GM12878 (cell line): Measurements from ENCODE around the gene INHBE. TPM values are rescaled to one million over a fixed set of nuclear protein-coding genes. Genes with fewer than 3 reads are reported as not detected.
"Not testable (repeated sequence)": the region's sequence is repeated elsewhere in the genome, so short reads cannot be mapped to it uniquely, and the experiment has no call there.

ENCODE experiments used
- ATAC-seq: fragments of 200-7000 bp; cut with Tn5 transposase; 3 replicates; pipeline ENCODE4 v1.9.1; 2020; ENCODE audit warnings: mild to moderate bottlenecking, moderate library complexity
- BruUV-seq: library from RNA; stranded (reverse); fragments of 400-500 nt; replicated peaks from 2 replicates; lab custom pipeline; 2021; lab: Mats Ljungman, UMichigan
- CTCF ChIA-PET: fragments of 300-600 bp; sonication (Branson Sonifier 250); formaldehyde crosslinking; extraction: SDS; loops from one replicate; lab custom pipeline; 2021; ENCODE audit warnings: inconsistent platforms; lab: Yijun Ruan, JAX
- POLR2A ChIA-PET: fragments of 350-600 bp; formaldehyde crosslinking; extraction: SDS; loops from one replicate; lab custom pipeline; 2021; ENCODE audit warnings: inconsistent platforms; lab: Charles Lee
- RAD21 ChIA-PET: fragments of 300-600 bp; sonication (Branson Sonifier 250); formaldehyde crosslinking; loops from one replicate; lab custom pipeline; 2023; ENCODE audit warnings: antibody characterized with exemption; ENCODE audit not compliant: unreplicated experiment; lab: Charles Lee
- SMC1A ChIA-PET: fragments of 300-600 bp; sonication (Branson Sonifier 250); formaldehyde crosslinking; loops from one replicate; lab custom pipeline; 2023; ENCODE audit not compliant: unreplicated experiment, uncharacterized antibody; lab: Charles Lee
- DNase-seq: peaks from one replicate; pipeline ENCODE4 v3.0.0-alpha.2; 2011; ENCODE audit warnings: low read depth, low spot score
- FAIRE-seq: peaks from 3 replicates; lab custom pipeline; 2011; peaks lifted over from hg19 to GRCh38; lab: Jason Lieb, UNC
- H2AFZ ChIP-seq: 2 replicates; pipeline ENCODE4 v1.6.0; 2011; ENCODE audit warnings: low read depth, low read length, control low read depth; ENCODE audit not compliant: control insufficient read depth
- H3K27ac ChIP-seq: 2 replicates; pipeline ENCODE4 v1.5.1; 2011; ENCODE audit warnings: control low read depth; ENCODE audit not compliant: control insufficient read depth, insufficient read depth
- H3K27me3 ChIP-seq, 2 experiments: replicated peaks in 1 of 2; 2 replicates each; pipeline versions ENCODE4 v1.6.0 to v1.6.1; 2011; ENCODE audit warnings: low read length in 1 of 2; ENCODE audit not compliant: control insufficient read depth in 2 of 2, insufficient read depth in 2 of 2
- H3K36me3 ChIP-seq, 2 experiments: 2 replicates each; pipeline ENCODE4 v1.5.1; 2011; ENCODE audit warnings: low read length in 1 of 2; ENCODE audit not compliant: control insufficient read depth in 2 of 2, insufficient read depth in 2 of 2
- H3K4me1 ChIP-seq: 2 replicates; pipeline ENCODE4 v1.6.1; 2011; ENCODE audit warnings: mild to moderate bottlenecking, low read length, moderate library complexity, mixed read lengths; ENCODE audit not compliant: control insufficient read depth, insufficient read depth
- H3K4me2 ChIP-seq: 2 replicates; pipeline ENCODE4 v1.6.0; 2011; ENCODE audit warnings: control low read depth; ENCODE audit not compliant: control insufficient read depth, insufficient read depth
- H3K4me3 ChIP-seq: fragments of 200-600 bp; sonication (generic); 2 replicates; pipeline ENCODE4 v1.5.1; 2016
- H3K79me2 ChIP-seq: 2 replicates; pipeline ENCODE4 v1.6.0; 2011; ENCODE audit warnings: low read length; ENCODE audit not compliant: control insufficient read depth, insufficient read depth
- H3K9ac ChIP-seq: 2 replicates; pipeline ENCODE4 v1.8.0; 2011; ENCODE audit warnings: low read length, control low read depth, mixed read lengths; ENCODE audit not compliant: control insufficient read depth, insufficient read depth
- H3K9me3 ChIP-seq: replicated peaks from 3 replicates; pipeline ENCODE4 v1.5.1; 2011; ENCODE audit warnings: mild to moderate bottlenecking, low read length; ENCODE audit not compliant: control insufficient read depth, insufficient read depth
- H4K20me1 ChIP-seq: 2 replicates; pipeline ENCODE4 v1.6.0; 2011; ENCODE audit not compliant: control insufficient read depth, insufficient read depth
- HDAC6 ChIP-seq: fragments of 200-600 bp; sonication (generic); IDR thresholded peaks from one replicate; pipeline ENCODE4 v1.8.0; 2017; ENCODE audit warnings: antibody characterized with exemption; ENCODE audit not compliant: unreplicated experiment
- NFIC ChIP-seq: IDR thresholded peaks from 2 replicates; pipeline ENCODE4 v1.6.1; 2012; ENCODE audit warnings: low read depth, mild to moderate bottlenecking, inconsistent platforms, low read length, moderate library complexity
- ZNF622 ChIP-seq: fragments of 450-650 bp; IDR thresholded peaks from 2 replicates; pipeline ENCODE4 v1.6.1; 2017; ENCODE audit warnings: mild to moderate bottlenecking, inconsistent platforms
- ZZZ3 ChIP-seq: IDR thresholded peaks from 2 replicates; pipeline ENCODE4 v1.6.1; 2011; ENCODE audit warnings: low read depth; ENCODE audit not compliant: control insufficient read depth, insufficient read length
- WGBS: methylation state at CpG from one replicate; pipeline ENCODE4 v1.1.6; 2016; ENCODE audit warnings: low lambda C conversion rate; ENCODE audit not compliant: insufficient replicate concordance, insufficient coverage; ENCODE audit errors: missing lambda C conversion rate; 5-methylcytosine and 5-hydroxymethylcytosine counted together
- in situ Hi-C: fragments of 300-500 bp; cut with MboI; formaldehyde crosslinking; loops from 9 replicates; pipeline ENCODE4 v1.14.3; 2018; ENCODE audit warnings: mixed read lengths
- intact Hi-C: fragments of 100-400 bp; cut with micrococcal nuclease; formaldehyde crosslinking; loops from one replicate; pipeline ENCODE4 v1.14.2; 2022; ENCODE audit not compliant: unreplicated experiment
- polyA plus RNA-seq, 11 experiments: library from polyadenylated mRNA; depleted of rRNA in 4 of 11; unstranded in 6 of 11; stranded (reverse) in 5 of 11; fragments of >200 nt; fragmentation: Nextera tagmentation in 4 of 11; fragmentation: Illumina TruSeq in 1 of 11; extraction: Ambion mirVana in 4 of 11; extraction: Trizol in 1 of 11; gene quantifications; 1 replicate in 1 of 11; 2 replicates in 10 of 11; pipeline versions ENCODE4 v1.2.1 to v1.2.3, GENCODE V29; 2011 to 2016; ENCODE audit warnings: inconsistent platforms in 2 of 11, missing spikeins in 2 of 11, low read depth in 1 of 11
- total RNA-seq, 4 experiments: library from RNA; depleted of rRNA in 3 of 4; stranded (reverse); fragments of >200 nt in 3 of 4; fragmentation: Illumina TruSeq in 1 of 4; extraction: Trizol in 1 of 4; gene quantifications; 2 replicates each; pipeline versions ENCODE4 v1.2.1 to v1.2.3, GENCODE V29; 2013 to 2021
- TF ChIP-seq, protein P1 (sequence below), 3 experiments: IDR thresholded peaks in 2 of 3; conservative IDR thresholded peaks in 1 of 3; 2 replicates each; pipeline ENCODE4 v1.5.1; 2011; ENCODE audit warnings: low read depth in 3 of 3, low read length in 3 of 3, mild to moderate bottlenecking in 3 of 3, control low read depth in 2 of 3, moderate library complexity in 2 of 3, inconsistent platforms in 1 of 3, mixed read lengths in 1 of 3; ENCODE audit not compliant: control insufficient read depth in 2 of 3, insufficient read depth in 1 of 3; ENCODE audit errors: extremely low read depth in 1 of 3
- TF ChIP-seq, protein P2 (sequence below): IDR thresholded peaks from 2 replicates; pipeline ENCODE4 v1.6.1; 2012; ENCODE audit warnings: low read length, inconsistent platforms
- TF ChIP-seq, protein P3 (sequence below): fragments of 450-650 bp; IDR thresholded peaks from 2 replicates; pipeline ENCODE4 v1.6.1; 2014; ENCODE audit warnings: mild to moderate bottlenecking

Gene INHBE
- total and polyA plus RNA-seq, 10 of the 15 experiments (the other 5 are each of a cell fraction or from before 2014, with no cell fraction given): 0.09 to 2.5 (median 0.37) TPM

DNA sequence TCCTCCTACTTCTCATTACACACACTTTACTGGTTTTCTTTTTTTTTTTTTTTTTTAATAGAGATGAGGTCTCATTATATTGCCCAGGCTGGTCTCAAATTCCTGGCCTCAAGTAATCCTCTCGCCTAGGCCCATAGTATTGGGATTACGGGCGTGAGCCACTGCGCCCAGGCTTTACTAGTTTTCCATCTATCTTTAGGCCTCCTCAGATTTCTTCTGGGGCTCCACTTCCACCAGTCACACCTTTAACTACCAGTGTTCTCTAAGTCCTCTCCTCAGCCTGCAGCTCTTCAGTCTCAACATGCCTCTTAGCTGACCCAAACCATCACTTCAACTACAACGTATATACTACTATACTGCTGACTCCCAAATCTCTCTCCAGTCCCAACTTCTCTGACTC, 34.6 kb upstream of the INHBE start (continued):
- TF ChIP-seq, protein P1, sequence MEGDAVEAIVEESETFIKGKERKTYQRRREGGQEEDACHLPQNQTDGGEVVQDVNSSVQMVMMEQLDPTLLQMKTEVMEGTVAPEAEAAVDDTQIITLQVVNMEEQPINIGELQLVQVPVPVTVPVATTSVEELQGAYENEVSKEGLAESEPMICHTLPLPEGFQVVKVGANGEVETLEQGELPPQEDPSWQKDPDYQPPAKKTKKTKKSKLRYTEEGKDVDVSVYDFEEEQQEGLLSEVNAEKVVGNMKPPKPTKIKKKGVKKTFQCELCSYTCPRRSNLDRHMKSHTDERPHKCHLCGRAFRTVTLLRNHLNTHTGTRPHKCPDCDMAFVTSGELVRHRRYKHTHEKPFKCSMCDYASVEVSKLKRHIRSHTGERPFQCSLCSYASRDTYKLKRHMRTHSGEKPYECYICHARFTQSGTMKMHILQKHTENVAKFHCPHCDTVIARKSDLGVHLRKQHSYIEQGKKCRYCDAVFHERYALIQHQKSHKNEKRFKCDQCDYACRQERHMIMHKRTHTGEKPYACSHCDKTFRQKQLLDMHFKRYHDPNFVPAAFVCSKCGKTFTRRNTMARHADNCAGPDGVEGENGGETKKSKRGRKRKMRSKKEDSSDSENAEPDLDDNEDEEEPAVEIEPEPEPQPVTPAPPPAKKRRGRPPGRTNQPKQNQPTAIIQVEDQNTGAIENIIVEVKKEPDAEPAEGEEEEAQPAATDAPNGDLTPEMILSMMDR (IDR thresholded peaks at IDR 0.05 in 2 of 3, conservative IDR thresholded peaks at IDR 0.05 in 1 of 3; ENCODE audit: control insufficient read depth in 2 of 3, extremely low read depth in 1 of 3, insufficient read depth in 1 of 3, low read depth in 3 of 3, low read length in 3 of 3): no peak
- TF ChIP-seq, protein P2, sequence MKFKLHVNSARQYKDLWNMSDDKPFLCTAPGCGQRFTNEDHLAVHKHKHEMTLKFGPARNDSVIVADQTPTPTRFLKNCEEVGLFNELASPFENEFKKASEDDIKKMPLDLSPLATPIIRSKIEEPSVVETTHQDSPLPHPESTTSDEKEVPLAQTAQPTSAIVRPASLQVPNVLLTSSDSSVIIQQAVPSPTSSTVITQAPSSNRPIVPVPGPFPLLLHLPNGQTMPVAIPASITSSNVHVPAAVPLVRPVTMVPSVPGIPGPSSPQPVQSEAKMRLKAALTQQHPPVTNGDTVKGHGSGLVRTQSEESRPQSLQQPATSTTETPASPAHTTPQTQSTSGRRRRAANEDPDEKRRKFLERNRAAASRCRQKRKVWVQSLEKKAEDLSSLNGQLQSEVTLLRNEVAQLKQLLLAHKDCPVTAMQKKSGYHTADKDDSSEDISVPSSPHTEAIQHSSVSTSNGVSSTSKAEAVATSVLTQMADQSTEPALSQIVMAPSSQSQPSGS: no peak
- TF ChIP-seq, protein P3, sequence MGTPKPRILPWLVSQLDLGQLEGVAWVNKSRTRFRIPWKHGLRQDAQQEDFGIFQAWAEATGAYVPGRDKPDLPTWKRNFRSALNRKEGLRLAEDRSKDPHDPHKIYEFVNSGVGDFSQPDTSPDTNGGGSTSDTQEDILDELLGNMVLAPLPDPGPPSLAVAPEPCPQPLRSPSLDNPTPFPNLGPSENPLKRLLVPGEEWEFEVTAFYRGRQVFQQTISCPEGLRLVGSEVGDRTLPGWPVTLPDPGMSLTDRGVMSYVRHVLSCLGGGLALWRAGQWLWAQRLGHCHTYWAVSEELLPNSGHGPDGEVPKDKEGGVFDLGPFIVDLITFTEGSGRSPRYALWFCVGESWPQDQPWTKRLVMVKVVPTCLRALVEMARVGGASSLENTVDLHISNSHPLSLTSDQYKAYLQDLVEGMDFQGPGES: no peak
- TF ChIP-seq ZNF622: no peak
- TF ChIP-seq NFIC: no peak
- no peak for TF ChIP-seq HDAC6
- no peak for TF ChIP-seq ZZZ3

DNA sequence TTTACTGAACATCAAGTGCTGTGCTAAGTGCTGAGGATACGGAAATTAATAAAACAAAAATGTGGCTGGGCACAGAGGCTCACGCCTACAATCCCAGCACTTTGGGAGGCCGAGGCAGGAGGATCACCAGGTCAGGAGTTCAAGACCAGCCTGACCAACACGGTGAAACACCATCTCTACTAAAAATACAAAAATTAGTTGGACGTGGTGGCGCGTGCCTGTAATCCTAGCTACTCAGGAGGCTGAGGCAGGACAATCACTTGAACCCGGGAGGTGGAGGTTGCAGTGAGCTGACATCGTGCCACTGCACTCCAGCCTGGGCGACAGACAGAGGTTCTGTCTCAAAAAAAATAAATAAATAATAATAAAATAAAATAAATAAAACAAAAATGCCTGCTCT, 28.2 kb upstream of the INHBE start:
- H2AFZ ChIP-seq, H3K27me3 ChIP-seq, H3K4me2 ChIP-seq, H3K27ac ChIP-seq, FAIRE-seq, H3K9ac ChIP-seq, BruUV-seq, H3K36me3 ChIP-seq, H4K20me1 ChIP-seq, H3K4me3 ChIP-seq, intact Hi-C loops, ATAC-seq, in situ Hi-C loops, H3K9me3 ChIP-seq, H3K4me1 ChIP-seq, DNase-seq: not testable (repeated sequence)
- POLR2A ChIA-PET: interaction anchor here (0.9 to 1.3 kb wide), 2 partner anchors 26 to 48 kb away, joined by 4 read pairs; no protein-coding TSS in a partner anchor
- SMC1A ChIA-PET: interaction anchor here (0.7 kb wide), 1 partner anchor 9 kb away, joined by 3 read pairs; no protein-coding TSS in a partner anchor
- RAD21 ChIA-PET: interaction anchor here (0.9 to 1.5 kb wide), 2 partner anchors 26 to 213 kb away, joined by 3 to 4 read pairs; no protein-coding TSS in a partner anchor
- H3K79me2 ChIP-seq: peaks cover 20% of the 10 kb centered on the region
- CTCF ChIA-PET: interaction anchor here (1.5 to 5.7 kb wide), 3 partner anchors 9 to 214 kb away, joined by 3 to 82 read pairs (median 5); partner anchors contain the start of gene INHBE
- 97% methylated on average over 10 of the region's 10 CpGs for WGBS
